ENCODE measurements around the gene NSD2. TPM values are rescaled to one million over a fixed set of nuclear protein-coding genes. Genes with fewer than 3 reads are reported as not detected.

NSD2 gene
- total and polyA plus RNA-seq, 5 donors from 2014 or later: 5.9 to 95.8 (median 7.3) TPM

DNA sequence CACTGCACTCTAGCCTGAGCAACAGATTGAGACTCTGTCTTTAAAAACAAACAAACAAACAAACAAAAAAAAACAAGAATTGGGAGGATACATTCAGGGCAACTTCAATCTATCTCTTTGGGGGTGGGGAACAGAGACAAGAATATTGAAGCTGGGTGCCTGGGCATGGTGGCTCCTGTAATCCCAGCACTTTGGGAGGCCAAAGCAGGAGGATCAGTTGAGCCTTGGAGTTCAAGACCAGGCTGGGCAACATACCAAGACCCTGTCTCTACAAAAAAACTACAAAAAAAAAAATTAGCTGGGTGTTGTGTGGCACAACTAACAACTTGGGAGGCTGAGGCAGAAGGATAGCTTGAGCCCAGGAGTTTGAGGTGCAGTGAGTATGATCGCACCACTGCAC is 16.4 kb upstream of the NSD2 start:
- H3K27ac ChIP-seq (ENCODE audit: insufficient read depth, low read length, poor library complexity, severe bottlenecking): no peak overlapping the region

DNA sequence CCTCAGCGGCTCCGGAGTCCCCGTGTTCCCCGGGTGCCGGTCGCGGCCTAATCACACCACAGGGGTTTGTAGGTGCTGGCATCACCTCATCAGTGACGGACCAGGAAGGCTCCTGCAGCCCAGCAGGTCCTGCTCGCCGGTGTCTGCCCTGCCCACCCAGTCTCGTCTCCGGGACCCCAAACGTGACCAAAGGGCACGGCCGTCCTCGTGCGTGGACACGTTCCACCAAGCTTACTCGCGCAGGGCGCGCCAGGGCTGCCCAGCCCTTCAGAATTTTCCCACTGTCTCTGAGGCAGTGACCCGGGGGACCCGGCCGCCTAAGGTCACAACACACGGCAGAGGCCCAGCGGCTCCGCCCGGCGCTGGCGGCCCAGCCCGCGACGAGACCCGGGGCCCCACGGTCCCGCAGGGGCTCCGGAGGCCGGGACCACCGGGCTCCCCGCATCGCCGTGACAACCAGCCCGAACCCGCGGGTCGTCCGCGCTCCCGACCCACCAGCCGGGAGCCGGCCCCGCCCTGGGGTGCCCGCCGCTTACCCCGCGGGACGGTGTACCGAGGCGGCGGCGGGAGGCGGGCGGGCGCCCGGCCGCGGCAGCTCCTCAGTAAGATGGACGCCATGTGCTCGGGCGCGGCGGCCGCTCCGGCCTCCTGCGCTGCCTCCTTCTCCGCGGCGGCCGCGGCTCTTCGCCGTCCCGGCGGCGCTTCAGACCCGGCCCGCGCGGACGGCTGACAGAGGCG is 15.7 kb upstream of the NSD2 start:
- Mint-ChIP-seq H3K27me3 (no peaks in the 10 kb centered on the region), H3K4me3 (peak overlapping the region; percentile 15 to 89 (median 86)), H3K36me3 (peaks cover 7% of the 10 kb centered on the region), H3K4me1 (peaks cover 0 to 50% (median 30%) of the 10 kb centered on the region in 4 donors), H3K27ac (peak overlapping the region in 2 of 3 donors; percentile 75 to 80), H3K9me3 (no peaks in the 10 kb centered on the region)
- H3K27ac ChIP-seq (ENCODE audit: insufficient read depth, low read length, poor library complexity, severe bottlenecking): no peak overlapping the region
- peak in 1 of 2 donors; percentile 9 for ATAC-seq (ENCODE audit: low read depth in 2 of 2)
- no peaks in the 10 kb centered on the region for H3K27me3 ChIP-seq (ENCODE audit: control insufficient read depth, insufficient read depth, low read length)
- peak in 1 of 3 donors; percentile 18 for DNase-seq
- peaks cover 18% of the 10 kb centered on the region for H3K4me1 ChIP-seq (ENCODE audit: control insufficient read depth, insufficient read depth, low read length, poor library complexity, severe bottlenecking)
- no peaks in the 10 kb centered on the region for H3K9me3 ChIP-seq (ENCODE audit: control insufficient read depth in 2 of 2, low read length in 2 of 2)
- H3K36me3 ChIP-seq (ENCODE audit: control insufficient read depth, insufficient read depth, low read length): no peaks in the 10 kb centered on the region
- peak overlapping the region; percentile 57 for H3K4me3 ChIP-seq (ENCODE audit: low read depth, low read length)

More for the DNA sequence above, 16.4 kb upstream of the NSD2 start:
- Mint-ChIP-seq H3K4me1 (peaks cover 0 to 50% (median 30%) of the 10 kb centered on the region in 4 donors), H3K27me3 (no peaks in the 10 kb centered on the region), H3K27ac (peak overlapping the region in 2 of 3 donors; percentile 75 to 80), H3K4me3 (peak overlapping the region; percentile 85 to 90 (median 88)), H3K36me3 (peaks cover 7% of the 10 kb centered on the region), H3K9me3 (no peaks in the 10 kb centered on the region)
- Histone ChIP-seq H3K9me3 (ENCODE audit: control insufficient read depth in 2 of 2, low read length in 2 of 2) (no peaks in the 10 kb centered on the region), H3K27me3 (ENCODE audit: control insufficient read depth, insufficient read depth, low read length) (no peaks in the 10 kb centered on the region), H3K4me1 (ENCODE audit: control insufficient read depth, insufficient read depth, low read length, poor library complexity, severe bottlenecking) (peaks cover 18% of the 10 kb centered on the region), H3K36me3 (ENCODE audit: control insufficient read depth, insufficient read depth, low read length) (no peaks in the 10 kb centered on the region), H3K4me3 (ENCODE audit: low read depth, low read length) (peak overlapping the region; percentile 57)
- no peak for ATAC-seq (ENCODE audit: low read depth in 2 of 2)
- DNase-seq: no peak

DNA sequence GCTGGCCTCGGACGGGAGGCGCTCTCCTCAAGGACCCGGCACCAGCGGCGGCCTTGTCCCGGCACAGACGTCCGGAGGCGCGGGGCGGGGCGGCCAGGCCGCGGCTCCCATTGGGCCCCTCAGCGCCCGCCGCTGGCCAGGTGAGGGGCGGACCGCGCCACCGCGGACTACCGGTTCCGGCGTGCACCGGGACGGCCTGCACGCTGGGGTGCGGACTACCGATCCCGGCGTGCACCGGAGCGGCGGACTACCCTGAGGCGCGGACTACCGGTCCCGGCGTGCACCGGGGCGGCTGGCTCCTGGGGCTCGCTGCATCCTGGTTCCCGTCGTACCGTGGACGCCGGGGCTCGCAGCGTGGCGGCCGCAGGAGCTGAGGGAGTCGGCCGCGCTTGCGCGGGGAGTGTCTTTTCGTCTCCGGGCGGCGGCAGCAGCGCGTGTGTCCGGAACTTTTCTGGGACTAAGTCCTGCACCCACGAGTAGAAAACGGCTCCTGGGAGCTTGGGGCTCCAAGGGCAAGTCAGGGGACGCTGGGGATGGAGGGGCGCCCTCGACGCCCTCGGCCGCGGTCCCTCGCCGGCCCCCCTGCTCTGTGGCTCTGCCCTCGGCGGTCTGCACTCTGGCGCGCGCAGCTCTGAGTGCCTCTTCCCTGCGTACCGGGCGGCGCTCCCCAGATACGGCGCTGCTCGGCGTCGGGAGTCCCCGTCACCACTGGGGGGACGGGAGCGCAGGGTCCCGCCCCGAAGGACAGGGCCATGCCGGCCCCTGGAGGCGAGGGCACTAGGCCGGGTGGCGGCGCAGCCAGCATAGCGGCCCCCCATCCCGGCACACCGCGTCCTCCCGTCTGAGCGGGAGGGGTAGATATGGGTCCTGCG is 14.9 kb upstream of the NSD2 start, which contains the start of gene LETM1:
LETM1 (minus strand) TSS at position 86 of the 872 bp plus-strand sequence. CDS start 206 bp downstream, outside the sequence.
- Histone ChIP-seq H3K27ac (ENCODE audit: insufficient read depth, low read length, poor library complexity, severe bottlenecking) (peak within 1 kb of the TSS; percentile 65), H3K36me3 (ENCODE audit: control insufficient read depth, insufficient read depth, low read length) (no peaks in the 10 kb centered on the region), H3K9me3 (ENCODE audit: control insufficient read depth in 2 of 2, low read length in 2 of 2) (no peaks in the 10 kb centered on the region), H3K27me3 (ENCODE audit: control insufficient read depth, insufficient read depth, low read length) (no peaks in the 10 kb centered on the region), H3K4me1 (ENCODE audit: control insufficient read depth, insufficient read depth, low read length, poor library complexity, severe bottlenecking) (peaks cover 18% of the 10 kb centered on the region), H3K4me3 (ENCODE audit: low read depth, low read length) (peak within 1 kb of the TSS; percentile 57)
- DNase-seq: peak; percentile 90 to 97 (median 91)
- Mint-ChIP-seq H3K9me3 (no peaks in the 10 kb centered on the region), H3K4me1 (peaks cover 0 to 45% (median 27%) of the 10 kb centered on the region in 4 donors), H3K4me3 (peak within 1 kb of the TSS; percentile 85 to 89 (median 87)), H3K36me3 (peaks cover 7% of the 10 kb centered on the region), H3K27ac (peak within 1 kb of the TSS in 2 of 3 donors; percentile 75 to 80), H3K27me3 (no peaks in the 10 kb centered on the region)
- peak; percentile 98 to 99 for ATAC-seq (ENCODE audit: low read depth in 2 of 2)

DNA sequence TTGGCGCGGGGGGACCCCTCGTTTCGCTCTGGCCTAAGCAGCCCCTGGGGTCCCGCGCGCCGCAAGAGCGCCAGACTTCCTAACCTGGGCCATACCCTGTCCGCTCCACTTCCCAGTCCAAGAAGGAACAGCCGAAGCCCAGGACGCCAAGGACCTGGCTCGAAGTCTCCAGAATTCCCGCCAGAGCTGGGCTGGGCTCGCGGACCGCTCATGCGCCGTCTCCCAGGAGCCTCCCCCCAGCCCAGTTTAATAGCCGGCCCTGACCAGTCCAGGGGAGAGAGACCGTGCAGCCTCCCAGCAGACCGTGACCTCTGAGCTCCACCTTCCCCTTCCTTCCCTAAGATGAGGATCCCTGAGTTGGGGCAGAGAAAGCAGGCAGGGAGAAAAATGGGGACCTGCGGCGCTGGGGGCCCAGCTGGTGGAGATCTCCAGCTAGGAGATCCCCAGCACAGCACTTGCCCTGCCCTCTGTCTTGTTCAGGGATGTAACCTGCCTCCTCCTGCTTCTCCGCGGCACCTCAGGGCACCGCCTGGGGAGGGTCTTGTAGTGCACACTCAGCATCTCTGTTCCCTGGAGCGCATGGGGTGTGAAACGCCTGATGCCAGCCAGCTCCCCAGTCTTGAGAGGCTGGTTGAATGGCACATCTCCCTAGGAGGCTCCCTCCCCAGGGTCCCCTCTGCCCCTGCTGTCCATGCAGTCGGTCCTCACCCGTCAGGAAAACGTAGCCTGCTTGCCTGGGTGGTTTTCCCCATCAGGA is 14.1 kb upstream of the NSD2 start:
- H3K27me3 Mint-ChIP-seq: no peaks in the 10 kb centered on the region
- ATAC-seq (ENCODE audit: low read depth in 2 of 2) (no peak), DNase-seq (no peak)
- Histone ChIP-seq H3K9me3 (ENCODE audit: control insufficient read depth in 2 of 2, low read length in 2 of 2) (no peaks in the 10 kb centered on the region), H3K36me3 (ENCODE audit: control insufficient read depth, insufficient read depth, low read length) (no peaks in the 10 kb centered on the region), H3K27ac (ENCODE audit: insufficient read depth, low read length, poor library complexity, severe bottlenecking) (peak overlapping the region; percentile 65), H3K27me3 (ENCODE audit: control insufficient read depth, insufficient read depth, low read length) (no peaks in the 10 kb centered on the region), H3K4me1 (ENCODE audit: control insufficient read depth, insufficient read depth, low read length, poor library complexity, severe bottlenecking) (peaks cover 22% of the 10 kb centered on the region), H3K4me3 (ENCODE audit: low read depth, low read length) (peak overlapping the region; percentile 7)
- H3K4me1 Mint-ChIP-seq: peaks cover 2 to 43% (median 27%) of the 10 kb centered on the region in 4 donors
- peak overlapping the region; percentile 76 to 86 (median 84) for H3K4me3 Mint-ChIP-seq
- no peaks in the 10 kb centered on the region for H3K9me3 Mint-ChIP-seq
- peak overlapping the region in 2 of 3 donors; percentile 47 to 69 for H3K27ac Mint-ChIP-seq
- peaks cover 7% of the 10 kb centered on the region for H3K36me3 Mint-ChIP-seq

DNA sequence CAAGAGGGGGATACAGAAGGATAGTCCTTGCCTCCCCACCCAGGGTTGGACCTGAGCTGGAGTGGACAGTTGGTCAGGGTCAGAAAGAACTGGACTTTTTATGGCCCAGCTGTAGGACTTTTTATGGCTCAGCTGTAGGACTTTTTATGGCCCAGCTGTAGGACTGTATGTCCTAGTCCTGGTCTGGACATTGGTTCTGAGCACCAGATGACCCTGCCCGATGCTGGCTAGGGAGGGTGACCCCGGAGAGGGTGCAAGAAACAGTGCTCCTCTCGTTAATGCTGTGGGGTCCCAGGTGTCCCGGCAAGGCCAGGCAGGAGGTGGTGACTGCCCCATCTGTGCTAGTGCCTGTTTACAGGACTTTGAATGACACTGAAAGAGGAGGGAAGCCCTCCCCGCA is 13.3 kb upstream of the NSD2 start:
- H3K4me3 Mint-ChIP-seq: peak overlapping the region in 1 of 4 donors; percentile 76
- H3K9me3 Mint-ChIP-seq: no peaks in the 10 kb centered on the region
- no peak for DNase-seq
- no peaks in the 10 kb centered on the region for H3K9me3 ChIP-seq (ENCODE audit: control insufficient read depth in 2 of 2, low read length in 2 of 2)
- no peak overlapping the region for H3K4me3 ChIP-seq (ENCODE audit: low read depth, low read length)
- no peaks in the 10 kb centered on the region for H3K27me3 ChIP-seq (ENCODE audit: control insufficient read depth, insufficient read depth, low read length)
- no peak for ATAC-seq (ENCODE audit: low read depth in 2 of 2)
- H3K27ac ChIP-seq (ENCODE audit: insufficient read depth, low read length, poor library complexity, severe bottlenecking): no peak overlapping the region
- H3K4me1 Mint-ChIP-seq: peaks cover 4 to 40% (median 24%) of the 10 kb centered on the region in 4 donors
- peaks cover 4% of the 10 kb centered on the region for H3K36me3 Mint-ChIP-seq
- no peaks in the 10 kb centered on the region for H3K36me3 ChIP-seq (ENCODE audit: control insufficient read depth, insufficient read depth, low read length)
- no peak overlapping the region for H3K27ac Mint-ChIP-seq
- H3K27me3 Mint-ChIP-seq: no peaks in the 10 kb centered on the region
- peaks cover 30% of the 10 kb centered on the region for H3K4me1 ChIP-seq (ENCODE audit: control insufficient read depth, insufficient read depth, low read length, poor library complexity, severe bottlenecking)

DNA sequence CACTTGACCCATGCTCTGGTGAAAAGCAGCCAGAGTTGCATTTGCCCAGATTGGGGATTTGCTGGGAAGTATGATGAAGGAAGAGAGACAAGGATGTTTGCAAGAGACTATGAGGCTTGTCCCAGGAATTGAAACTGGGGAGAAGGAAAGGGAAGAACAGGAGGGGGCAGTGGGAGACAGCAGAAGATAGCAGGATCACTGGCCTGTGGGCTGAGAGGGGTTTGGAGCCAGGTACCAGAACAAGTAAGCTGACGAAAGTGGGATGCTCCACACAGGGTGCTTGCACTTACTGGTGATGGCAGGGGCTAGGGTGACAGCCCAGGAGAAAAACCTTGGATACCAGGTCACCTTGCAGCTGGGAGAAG is 11.8 kb upstream of the NSD2 start:
- Mint-ChIP-seq H3K4me1 (peaks cover 4 to 41% (median 22%) of the 10 kb centered on the region in 4 donors), H3K36me3 (no peaks in the 10 kb centered on the region), H3K27me3 (no peaks in the 10 kb centered on the region), H3K4me3 (peak overlapping the region in 1 of 4 donors; percentile 11), H3K27ac (peak overlapping the region in 1 of 3 donors; percentile 1), H3K9me3 (no peaks in the 10 kb centered on the region)
- no peak overlapping the region for H3K4me3 ChIP-seq (ENCODE audit: low read depth, low read length)
- no peak overlapping the region for H3K27ac ChIP-seq (ENCODE audit: insufficient read depth, low read length, poor library complexity, severe bottlenecking)
- no peaks in the 10 kb centered on the region for H3K36me3 ChIP-seq (ENCODE audit: control insufficient read depth, insufficient read depth, low read length)
- no peaks in the 10 kb centered on the region for H3K9me3 ChIP-seq (ENCODE audit: control insufficient read depth in 2 of 2, low read length in 2 of 2)
- no peaks in the 10 kb centered on the region for H3K27me3 ChIP-seq (ENCODE audit: control insufficient read depth, insufficient read depth, low read length)
- no peak for DNase-seq
- ATAC-seq (ENCODE audit: low read depth in 2 of 2): no peak
- peaks cover 35% of the 10 kb centered on the region for H3K4me1 ChIP-seq (ENCODE audit: control insufficient read depth, insufficient read depth, low read length, poor library complexity, severe bottlenecking)

Data from CD4-positive, CD25-positive, alpha-beta regulatory T cell (primary cell).